Activated CD4-positive, CD25-positive, alpha-beta regulatory T cell treated with anti-CD3 and anti-CD28 coated beads, Interleukin-2, amount 50 U/mL, for 72 hours (primary cell): Measurements from ENCODE around the gene DAPK2.

ENCODE experiments used
- DNase-seq: peaks from one replicate; pipeline ENCODE4 v3.0.0; 2021

Gene DAPK2

DNA sequence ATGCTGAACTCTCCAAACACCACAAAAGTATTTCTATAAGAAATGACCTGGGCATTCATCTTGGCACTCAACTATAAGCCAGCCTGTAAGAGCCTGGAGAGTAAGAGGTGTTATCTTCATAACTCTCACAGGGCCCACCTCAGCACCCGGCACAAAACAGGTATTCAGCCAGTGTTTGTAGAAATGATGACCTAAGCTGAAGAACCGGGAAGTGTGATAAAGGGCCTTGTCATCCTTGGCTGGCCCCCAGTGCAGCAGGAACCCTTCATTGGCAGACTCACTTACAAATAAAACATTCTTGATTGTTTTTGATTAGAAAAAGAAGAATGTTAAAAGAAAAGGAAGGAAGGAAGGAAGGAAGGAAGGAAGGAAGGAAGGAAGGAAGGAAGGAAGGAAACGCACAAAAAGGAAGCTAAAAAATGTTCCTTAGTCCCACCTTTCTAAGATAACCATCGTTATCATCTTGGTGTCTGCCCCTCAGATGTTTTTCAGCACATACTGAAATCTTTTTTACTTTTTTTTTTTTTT is 52.1 kb downstream of the DAPK2 start:
- no peak for DNase-seq

DNA sequence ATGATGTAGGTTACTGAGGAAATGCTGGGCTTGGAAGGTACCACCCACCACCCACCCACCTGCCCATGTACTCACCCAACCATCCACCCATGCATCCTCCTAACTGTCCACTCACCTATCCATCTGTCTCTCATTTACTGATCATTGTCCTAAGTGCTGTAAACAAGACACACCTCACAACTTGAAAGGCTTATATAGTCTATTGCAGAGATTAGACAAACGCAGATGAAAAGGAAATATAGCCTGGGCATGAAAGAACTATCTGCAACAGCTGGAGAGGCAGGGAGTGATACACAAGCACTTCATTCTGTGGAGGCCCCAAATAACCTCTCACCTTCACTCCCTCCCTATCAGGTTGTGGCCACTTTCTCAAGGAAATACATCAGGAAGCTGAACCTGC is 54.0 kb downstream of the DAPK2 start:
- DNase-seq: no peak

DNA sequence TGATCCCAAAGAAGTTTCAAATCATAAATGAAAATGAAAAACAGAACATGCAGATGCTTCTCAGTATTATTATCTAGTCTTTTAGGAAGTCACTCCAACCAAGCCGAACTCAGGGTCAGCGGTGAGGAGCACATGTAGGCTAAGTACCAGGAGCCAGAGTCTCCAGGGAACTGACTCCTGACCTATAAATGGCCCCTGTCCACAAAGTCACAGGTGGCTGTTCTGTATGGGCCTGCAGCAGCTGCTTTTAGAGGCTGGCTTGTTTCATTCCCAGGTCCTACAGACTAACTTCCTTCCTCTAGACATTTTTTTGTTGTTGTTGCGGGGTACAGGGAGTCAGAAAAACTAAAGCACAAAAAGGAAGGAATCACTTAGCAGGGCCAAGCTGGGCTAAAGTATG is 54.6 kb downstream of the DAPK2 start:
- DNase-seq: no peak

DNA sequence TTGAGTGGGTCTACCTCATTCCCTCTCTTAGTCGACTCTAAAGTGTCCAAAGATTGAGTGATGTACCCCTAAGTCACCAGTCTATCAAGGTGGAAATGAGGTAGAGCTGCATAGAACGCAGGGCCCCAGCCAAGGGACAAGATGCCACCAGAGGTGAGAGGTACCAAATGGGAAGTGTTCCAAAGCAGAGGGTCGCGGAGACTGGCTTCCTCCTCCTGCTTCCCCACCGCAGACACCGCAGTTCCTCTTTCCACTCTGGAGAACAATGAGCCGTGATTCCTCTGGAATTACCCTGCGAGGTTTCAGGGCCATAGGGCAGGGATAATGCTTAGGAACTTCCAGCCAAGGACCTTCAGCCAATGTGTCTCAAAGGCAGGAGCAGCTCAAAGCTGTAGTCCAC is 55.8 kb downstream of the DAPK2 start:
- DNase-seq: no peak

GRCh38 chr15:63987796-63988378 is 58.4 kb downstream of the DAPK2 start:
- DNase-seq: peak; percentile 3

- DNase-seq: no peak
These were observed 59.4 kb downstream of the DAPK2 start for GRCh38 chr15:63986751-63987341.

DNA sequence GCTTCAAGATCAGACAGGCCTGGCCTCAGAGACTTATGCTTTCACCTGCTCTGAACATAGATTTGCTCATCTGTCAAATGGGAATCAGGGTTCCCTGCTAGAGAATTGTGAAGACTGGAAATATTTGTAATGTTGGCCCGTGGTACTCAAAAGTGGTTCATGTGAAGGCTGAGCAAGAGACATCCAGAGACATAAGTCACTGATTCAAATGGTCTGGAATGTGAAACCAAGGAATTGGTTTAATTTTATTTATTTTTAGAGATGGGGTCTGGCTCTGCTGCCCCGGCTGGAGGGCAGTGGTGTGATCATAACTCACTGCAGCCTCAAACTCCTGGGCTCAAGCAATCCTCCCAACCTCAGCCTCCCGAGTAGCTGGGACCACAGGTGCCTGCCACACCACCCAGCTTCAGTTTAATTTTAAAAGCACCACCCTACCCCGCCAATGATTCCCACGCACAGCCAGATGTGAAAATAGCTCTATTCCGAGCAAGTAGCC is 60.1 kb downstream of the DAPK2 start:
- DNase-seq: peak; percentile 7

- DNase-seq: no peak
These were observed 60.8 kb downstream of the DAPK2 start for GRCh38 chr15:63985221-63986184.

- no peak for DNase-seq
These were observed 62.0 kb downstream of the DAPK2 start for GRCh38 chr15:63984331-63984730.

DNA sequence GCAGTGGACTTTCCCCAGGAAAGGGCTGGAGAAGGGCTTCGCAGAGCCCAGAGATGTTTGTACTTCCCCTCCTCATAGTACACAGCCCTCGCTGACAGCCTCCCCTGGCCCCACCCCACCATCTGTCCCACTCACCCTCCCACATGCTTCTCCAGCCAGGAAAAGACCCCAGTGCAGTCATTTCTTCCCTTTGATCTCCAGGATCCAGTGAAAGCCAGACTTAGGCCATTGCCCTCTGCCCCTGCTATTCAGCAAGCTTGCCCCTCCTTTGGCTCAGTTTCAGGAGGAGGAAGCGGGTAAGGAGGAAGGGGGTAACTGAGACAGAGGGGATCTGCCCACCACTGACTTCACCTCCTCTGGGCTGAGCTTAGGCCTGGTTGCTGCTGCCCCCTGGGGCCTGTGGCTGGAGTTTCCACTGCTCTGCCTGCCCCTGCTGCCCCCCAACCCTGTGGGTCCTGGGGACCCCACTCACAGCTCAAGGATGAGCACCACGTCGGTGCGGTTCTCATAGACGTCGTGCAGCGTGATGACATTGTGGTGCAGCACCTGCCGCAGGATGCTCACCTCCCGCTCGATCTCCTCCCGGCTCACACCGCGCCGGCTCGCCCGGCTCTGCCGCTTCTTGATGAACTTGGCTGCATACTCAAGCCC is 63.1 kb downstream of the DAPK2 start:
- DNase-seq: no peak

GRCh38 chr15:63982381-63982854 is 63.9 kb downstream of the DAPK2 start:
- DNase-seq: no peak

- no peak for DNase-seq
These were observed 64.5 kb downstream of the DAPK2 start for GRCh38 chr15:63981596-63982320.

DNA sequence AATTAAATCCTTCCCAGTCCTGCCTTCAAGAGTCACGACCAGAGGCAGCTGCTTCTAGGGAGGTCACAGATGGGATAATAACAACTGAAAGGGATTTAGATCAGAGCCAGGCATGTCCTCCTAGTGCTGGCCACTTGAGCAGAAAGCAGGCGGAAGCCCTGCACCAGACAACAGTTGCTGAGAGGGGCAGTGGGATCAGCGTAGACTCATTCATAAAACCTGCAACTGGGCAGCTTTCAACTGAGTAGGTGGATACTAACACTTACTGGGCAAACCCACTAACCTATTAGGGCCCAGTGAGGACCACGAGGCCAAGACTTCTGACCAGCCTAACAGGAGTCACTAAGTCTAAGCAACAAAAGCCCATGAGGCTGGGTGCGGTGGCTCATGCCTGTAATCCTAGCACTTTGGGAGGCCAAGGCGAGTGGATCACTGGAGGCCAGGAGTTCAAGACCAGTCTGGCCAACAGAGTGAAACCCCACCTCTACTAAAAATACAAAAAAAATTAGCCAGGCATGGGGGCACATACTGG is 67.0 kb downstream of the DAPK2 start:
- no peak for DNase-seq

DNA sequence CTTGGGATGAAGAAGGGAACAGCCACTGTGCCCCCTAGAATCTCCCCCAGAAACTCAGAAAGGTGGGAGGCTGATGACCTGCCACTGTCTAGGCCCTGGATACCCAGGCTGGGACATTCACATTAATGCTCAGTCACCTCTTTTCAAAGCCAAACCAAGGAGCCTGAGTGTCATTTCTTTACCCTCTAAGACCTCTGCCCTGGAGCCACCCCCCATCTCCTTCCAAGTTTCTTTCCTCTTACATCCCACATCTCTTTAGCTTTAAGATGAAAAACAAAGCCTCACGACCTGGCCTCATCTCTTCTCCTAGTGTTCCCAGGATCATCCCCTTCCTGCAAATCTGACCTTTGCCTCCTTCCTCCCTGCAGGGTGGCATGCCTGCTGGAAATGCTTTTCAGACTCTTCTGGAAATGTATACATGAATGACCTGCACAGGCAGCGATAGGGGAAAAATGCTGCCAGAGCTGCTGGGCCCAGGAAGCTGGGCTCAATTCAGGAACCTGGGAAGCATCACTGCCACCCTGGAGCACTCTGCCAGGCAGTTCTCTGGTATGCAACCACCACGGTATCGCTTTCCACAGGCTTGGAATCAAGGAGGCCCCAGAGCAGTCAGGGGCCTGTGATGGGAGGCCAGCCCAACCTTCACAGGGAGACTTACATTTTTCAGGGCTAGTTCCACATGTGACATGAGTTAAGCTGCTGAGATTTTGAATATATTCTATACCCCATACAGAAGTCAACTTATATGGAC is 67.6 kb downstream of the DAPK2 start:
- DNase-seq: no peak

GRCh38 chr15:63977119-63977518 is 69.2 kb downstream of the DAPK2 start:
- DNase-seq: no peak

GRCh38 chr15:63974021-63974420 is 72.3 kb downstream of the DAPK2 start:
- DNase-seq: no peak

DNA sequence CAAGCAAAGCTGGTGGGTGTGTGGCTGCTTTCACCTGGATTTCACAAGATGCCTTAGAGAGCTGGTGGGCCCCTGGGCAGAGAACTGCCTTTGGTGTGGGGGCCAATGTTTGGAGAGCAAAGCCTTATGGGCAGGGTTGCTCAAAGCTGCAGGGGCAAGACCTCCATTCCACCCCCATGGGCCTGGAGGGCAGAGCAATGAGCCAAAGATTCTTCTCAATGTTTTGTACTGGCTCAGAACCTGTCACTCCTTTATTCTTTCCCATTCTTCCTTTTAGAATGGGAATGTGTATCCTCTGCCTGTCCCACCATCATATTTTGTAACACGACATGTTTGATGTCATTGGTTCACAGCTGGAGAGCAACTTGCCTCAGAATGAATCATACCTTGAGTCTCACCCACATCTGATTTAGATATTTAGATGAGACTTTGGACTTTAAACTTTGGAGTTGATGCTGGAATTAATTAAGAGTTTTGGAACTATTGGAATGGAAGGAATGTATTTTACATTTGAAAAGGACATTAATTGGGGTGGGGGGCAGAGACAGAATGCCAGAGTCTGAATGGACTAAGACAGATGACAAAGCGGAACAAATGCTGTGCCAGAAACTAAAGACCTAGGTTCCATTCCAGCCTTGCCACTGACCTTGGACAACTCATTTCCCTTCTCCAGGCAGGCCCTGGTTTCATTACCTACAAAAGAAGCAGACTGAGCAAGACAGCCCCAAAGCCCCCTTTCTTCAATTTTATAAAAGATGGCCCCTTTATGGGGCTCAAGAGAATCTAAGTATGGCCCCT is 72.9 kb downstream of the DAPK2 start:
- no peak for DNase-seq

DNA sequence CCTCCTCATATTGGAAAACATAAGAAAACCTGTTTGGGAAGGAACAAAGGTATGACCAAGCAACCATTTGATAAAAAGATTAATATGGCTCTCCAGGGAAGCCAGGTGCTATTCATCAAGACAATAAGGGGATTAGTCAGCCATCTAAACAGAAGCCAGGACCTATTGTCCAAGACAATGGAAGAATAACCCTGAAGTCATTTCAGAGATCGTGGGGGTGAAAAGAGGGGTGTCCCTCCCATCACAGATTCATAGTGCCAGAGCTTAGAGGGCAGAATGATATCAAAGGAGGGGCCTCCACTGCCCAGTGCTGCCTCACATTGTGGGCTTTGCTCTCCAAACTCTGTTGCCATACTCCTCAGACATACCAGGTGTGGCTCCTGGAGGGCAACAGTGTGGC is 73.5 kb downstream of the DAPK2 start:
- DNase-seq: no peak

DNA sequence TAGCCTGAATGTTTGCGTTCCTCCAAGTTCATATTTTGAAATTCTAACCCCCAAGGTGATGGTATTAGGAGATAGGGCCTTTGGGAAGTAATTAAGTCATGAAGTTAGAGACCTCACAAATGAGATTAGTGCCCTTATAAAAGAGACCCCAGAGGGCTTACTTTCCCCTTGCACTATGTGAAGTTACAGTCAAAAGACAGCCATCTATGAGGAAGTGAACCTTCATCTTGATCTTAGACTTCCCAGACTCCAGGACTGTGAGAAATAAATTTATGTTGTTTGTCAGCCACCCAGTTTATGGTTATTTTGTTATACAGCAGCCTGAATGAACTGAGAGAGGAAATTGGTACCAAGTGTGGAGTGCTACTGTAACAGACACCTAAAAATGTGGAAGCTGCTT is 74.4 kb downstream of the DAPK2 start:
- no peak for DNase-seq

GRCh38 chr15:63971427-63971805 is 74.9 kb downstream of the DAPK2 start:
- DNase-seq: no peak
